CD14-positive monocyte (primary cell): ENCODE data around the gene BOLL. TPM values are rescaled to one million over a fixed set of nuclear protein-coding genes. Genes with fewer than 3 reads are reported as not detected.
"Not testable (repeated sequence)": the region's sequence is repeated elsewhere in the genome, so short reads cannot be mapped to it uniquely, and the experiment has no call there.

Experiments
- DNase-seq, 3 donors: peaks; one replicate each; pipeline ENCODE4 v3.0.0-alpha.2; 2011 to 2022
- H2AFZ ChIP-seq: 2 replicates; pipeline ENCODE4 v1.6.0; 2012; ENCODE audit warnings: mild to moderate bottlenecking, low read depth, low read length, inconsistent platforms; ENCODE audit not compliant: insufficient read depth, poor library complexity, severe bottlenecking
- H3K27ac ChIP-seq, 2 donors: 1 replicate in 1 of 2; 2 replicates in 1 of 2; pipeline ENCODE4 v1.5.1; 2012 to 2013; ENCODE audit warnings: low read length in 2 of 2, control low read depth in 1 of 2, inconsistent platforms in 1 of 2, low read depth in 1 of 2, mild to moderate bottlenecking in 1 of 2
- H3K27me3 ChIP-seq, 2 donors: one replicate each; pipeline versions ENCODE4 v1.6.0 to v1.6.1; 2011 to 2013; ENCODE audit warnings: low read length in 2 of 2; ENCODE audit not compliant: control insufficient read depth in 2 of 2, insufficient read depth in 2 of 2
- H3K36me3 ChIP-seq, 2 donors: replicated peaks in 1 of 2; 1 replicate in 1 of 2; 2 replicates in 1 of 2; pipeline versions ENCODE4 v1.5.1 to v1.6.1; 2012 to 2013; ENCODE audit warnings: low read length in 2 of 2, control low read depth in 1 of 2, inconsistent platforms in 1 of 2, mild to moderate bottlenecking in 1 of 2; ENCODE audit not compliant: insufficient read depth in 2 of 2, control insufficient read depth in 1 of 2
- H3K4me1 ChIP-seq, 2 donors: 1 replicate in 1 of 2; 2 replicates in 1 of 2; pipeline versions ENCODE4 v1.5.1 to v1.6.1; 2012 to 2013; ENCODE audit warnings: low read length in 2 of 2, control low read depth in 1 of 2, inconsistent platforms in 1 of 2, mild to moderate bottlenecking in 1 of 2, moderate library complexity in 1 of 2; ENCODE audit not compliant: insufficient read depth in 2 of 2, control insufficient read depth in 1 of 2
- H3K4me2 ChIP-seq: replicated peaks from 2 replicates; pipeline ENCODE3; 2012; ENCODE audit warnings: low read length, moderate library complexity, mild to moderate bottlenecking; ENCODE audit not compliant: poor library complexity, severe bottlenecking; ENCODE audit errors: extremely low read depth
- H3K4me3 ChIP-seq, 3 experiments: fragments of 200-600 bp in 1 of 3; sonication (generic) in 1 of 3; replicated peaks in 1 of 3; 1 replicate in 2 of 3; 2 replicates in 1 of 3; pipeline ENCODE4 v1.5.1; 2011 to 2013; ENCODE audit warnings: low read length in 3 of 3, mild to moderate bottlenecking in 3 of 3, control low read depth in 2 of 3, low read depth in 2 of 3, inconsistent platforms in 1 of 3, moderate library complexity in 1 of 3
- H3K79me2 ChIP-seq: 2 replicates; pipeline ENCODE4 v1.6.0; 2012; ENCODE audit warnings: mild to moderate bottlenecking, control low read depth, inconsistent platforms, low read length, moderate library complexity; ENCODE audit not compliant: insufficient read depth
- H3K9ac ChIP-seq: 2 replicates; pipeline ENCODE4 v1.6.0; 2017; ENCODE audit warnings: low read length, mild to moderate bottlenecking; ENCODE audit not compliant: insufficient read depth, poor library complexity, severe bottlenecking
- H3K9me3 ChIP-seq, 2 donors: replicated peaks in 1 of 2; 1 replicate in 1 of 2; 2 replicates in 1 of 2; pipeline versions ENCODE4 v1.5.1 to v1.6.1; 2012 to 2013; ENCODE audit warnings: low read length in 2 of 2, control low read depth in 1 of 2; ENCODE audit not compliant: control insufficient read depth in 1 of 2, insufficient read depth in 1 of 2
- H4K20me1 ChIP-seq: 2 replicates; pipeline ENCODE4 v1.6.0; 2012; ENCODE audit warnings: mild to moderate bottlenecking, low read length, control low read depth, moderate library complexity; ENCODE audit not compliant: insufficient read depth
- H3K27ac Mint-ChIP-seq, 7 donors: one replicate each; pipeline ENCODE4 v1.8.0; 2020; ENCODE audit warnings: mild to moderate bottlenecking in 7 of 7, mixed read lengths in 7 of 7, moderate library complexity in 6 of 7, inconsistent platforms in 2 of 7
- H3K27me3 Mint-ChIP-seq, 3 donors: one replicate each; pipeline ENCODE4 v1.8.0; 2021 to 2022; ENCODE audit warnings: low read depth in 3 of 3, mild to moderate bottlenecking in 3 of 3, mixed read lengths in 3 of 3, moderate library complexity in 3 of 3, inconsistent platforms in 1 of 3
- H3K36me3 Mint-ChIP-seq, 2 donors: one replicate each; pipeline ENCODE4 v1.8.0; 2020; ENCODE audit warnings: mixed read lengths in 2 of 2, inconsistent platforms in 1 of 2, mild to moderate bottlenecking in 1 of 2
- H3K4me1 Mint-ChIP-seq: one replicate; pipeline ENCODE4 v1.8.0; 2020; ENCODE audit warnings: mild to moderate bottlenecking, mixed read lengths
- H3K4me3 Mint-ChIP-seq, 2 donors: one replicate each; pipeline ENCODE4 v1.8.0; 2020; ENCODE audit warnings: mild to moderate bottlenecking in 2 of 2, mixed read lengths in 2 of 2, moderate library complexity in 1 of 2
- H3K9me3 Mint-ChIP-seq, 7 donors: one replicate each; pipeline ENCODE4 v1.8.0; 2020 to 2022; ENCODE audit warnings: mixed read lengths in 7 of 7, mild to moderate bottlenecking in 6 of 7, moderate library complexity in 6 of 7, inconsistent platforms in 2 of 7
- WGBS: methylation state at CpG from one replicate; pipeline ENCODE4 v1.1.5; 2013; ENCODE audit warnings: missing lambda C conversion rate; ENCODE audit not compliant: insufficient coverage; 5-methylcytosine and 5-hydroxymethylcytosine counted together
- intact Hi-C, 2 donors: fragments of 100-400 bp; cut with micrococcal nuclease; formaldehyde crosslinking; loops; one replicate each; pipeline versions ENCODE4 v1.15.0 to v1.15.1; 2023
- polyA minus RNA-seq: library from RNA; depleted of rRNA, polyadenylated mRNA; stranded (reverse); fragments of >200 nt; gene quantifications from 2 replicates; pipeline ENCODE4 v1.2.3, GENCODE V29; 2012
- polyA plus RNA-seq, 3 donors: library from polyadenylated mRNA; depleted of rRNA in 1 of 3; unstranded in 2 of 3; stranded (reverse) in 1 of 3; fragments of 300-500 nt in 2 of 3; fragments of >200 nt in 1 of 3; fragmentation: Illumina TruSeq in 2 of 3; gene quantifications; 1 replicate in 2 of 3; 2 replicates in 1 of 3; pipeline ENCODE4 v1.2.3, GENCODE V29; 2012 to 2021
- total RNA-seq, 12 experiments: library from RNA in 1 of 12; stranded (reverse) in 1 of 12; fragments of 120-200 nt in 1 of 12; gene quantifications; one replicate each; pipeline ENCODE4 v1.2.4 and lab custom pipeline; 2013 to 2026; ENCODE audit warnings: mixed read lengths in 6 of 12, inconsistent platforms in 1 of 12
- TF ChIP-seq, protein P1 (sequence below): fragments of 200-600 bp; IDR thresholded peaks from one replicate; pipeline ENCODE4 v1.8.0; 2022; ENCODE audit warnings: antibody characterized with exemption, mild to moderate bottlenecking

Gene BOLL, protein sequence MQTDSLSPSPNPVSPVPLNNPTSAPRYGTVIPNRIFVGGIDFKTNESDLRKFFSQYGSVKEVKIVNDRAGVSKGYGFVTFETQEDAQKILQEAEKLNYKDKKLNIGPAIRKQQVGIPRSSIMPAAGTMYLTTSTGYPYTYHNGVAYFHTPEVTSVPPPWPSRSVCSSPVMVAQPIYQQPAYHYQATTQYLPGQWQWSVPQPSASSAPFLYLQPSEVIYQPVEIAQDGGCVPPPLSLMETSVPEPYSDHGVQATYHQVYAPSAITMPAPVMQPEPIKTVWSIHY
- total RNA-seq (2013), result not detected
- polyA plus RNA-seq (not detected), polyA minus RNA-seq (not detected in 2 replicates), total RNA-seq (lab: John Stamatoyannopoulos, UW) (0 to 1.4 (median 0.07) reads per million in 11 experiments)

DNA sequence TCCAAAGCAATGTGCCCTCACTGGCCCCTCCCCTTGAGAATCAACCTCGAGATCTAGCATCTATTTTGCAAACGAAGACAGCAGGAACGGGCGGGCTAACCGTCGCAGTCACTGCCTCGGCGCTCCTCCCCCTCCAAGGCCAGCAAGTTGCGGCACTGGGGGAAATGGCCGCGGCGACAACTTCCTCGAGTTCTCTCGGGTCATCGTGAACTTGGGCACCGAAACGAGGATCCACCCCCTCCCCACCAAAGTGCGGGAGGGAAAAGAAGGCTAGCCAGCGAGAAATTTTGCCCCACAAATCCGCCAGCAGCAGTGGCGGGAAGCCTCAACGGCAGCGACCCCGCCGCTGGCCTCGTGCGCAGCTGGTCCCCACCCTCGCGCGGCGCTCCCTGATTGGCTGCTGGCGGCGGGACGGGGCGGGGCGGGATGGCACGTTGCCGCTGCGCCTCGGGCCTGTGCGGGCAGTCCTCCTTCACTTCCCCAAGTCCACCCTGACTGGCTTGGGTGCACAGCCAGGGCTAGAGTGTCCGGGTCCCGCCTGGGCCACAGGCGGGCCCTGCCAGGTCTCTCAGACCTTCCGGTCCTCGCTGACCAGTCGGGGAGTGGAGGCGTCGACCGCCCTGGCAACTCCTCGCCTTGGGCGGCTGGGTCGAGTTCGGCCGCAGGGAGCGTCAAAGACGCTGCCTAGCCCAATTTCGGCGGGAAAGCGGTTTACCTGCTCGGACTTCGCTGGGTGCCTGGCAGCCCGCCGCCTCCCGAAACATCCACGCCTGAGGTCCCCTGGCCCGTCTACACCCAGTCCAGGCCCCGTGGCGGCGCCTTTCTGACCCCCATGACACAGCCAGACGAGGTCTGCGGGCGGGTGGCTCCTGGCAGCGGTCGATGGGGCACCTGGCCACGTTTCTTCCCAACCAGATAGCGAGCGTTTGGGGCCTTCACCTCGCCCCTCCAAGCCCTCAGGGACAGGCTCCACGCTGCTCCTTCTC is at the start of gene BOLL:
BOLL (minus strand) TSS at position 364 of the 986 bp plus-strand sequence. CDS start 3,469 bp downstream, outside the sequence.
- Mint-ChIP-seq H3K36me3 (no peaks in the 10 kb centered on the region), H3K27me3 (peaks cover 22 to 26% (median 25%) of the 10 kb centered on the region in 3 donors), H3K27ac (peak within 1 kb of the TSS in 1 of 7 donors; percentile 24), H3K4me3 (peak within 1 kb of the TSS; percentile 73 to 86), H3K9me3 (peaks cover 4 to 15% (median 8%) of the 10 kb centered on the region in 7 donors), H3K4me1 (peaks cover 13% of the 10 kb centered on the region)
- TF ChIP-seq, protein P1, sequence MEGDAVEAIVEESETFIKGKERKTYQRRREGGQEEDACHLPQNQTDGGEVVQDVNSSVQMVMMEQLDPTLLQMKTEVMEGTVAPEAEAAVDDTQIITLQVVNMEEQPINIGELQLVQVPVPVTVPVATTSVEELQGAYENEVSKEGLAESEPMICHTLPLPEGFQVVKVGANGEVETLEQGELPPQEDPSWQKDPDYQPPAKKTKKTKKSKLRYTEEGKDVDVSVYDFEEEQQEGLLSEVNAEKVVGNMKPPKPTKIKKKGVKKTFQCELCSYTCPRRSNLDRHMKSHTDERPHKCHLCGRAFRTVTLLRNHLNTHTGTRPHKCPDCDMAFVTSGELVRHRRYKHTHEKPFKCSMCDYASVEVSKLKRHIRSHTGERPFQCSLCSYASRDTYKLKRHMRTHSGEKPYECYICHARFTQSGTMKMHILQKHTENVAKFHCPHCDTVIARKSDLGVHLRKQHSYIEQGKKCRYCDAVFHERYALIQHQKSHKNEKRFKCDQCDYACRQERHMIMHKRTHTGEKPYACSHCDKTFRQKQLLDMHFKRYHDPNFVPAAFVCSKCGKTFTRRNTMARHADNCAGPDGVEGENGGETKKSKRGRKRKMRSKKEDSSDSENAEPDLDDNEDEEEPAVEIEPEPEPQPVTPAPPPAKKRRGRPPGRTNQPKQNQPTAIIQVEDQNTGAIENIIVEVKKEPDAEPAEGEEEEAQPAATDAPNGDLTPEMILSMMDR, result no peak
- Histone ChIP-seq H3K4me1 (peaks cover 7 to 12% of the 10 kb centered on the region in 2 donors), H3K27me3 (peaks cover 8 to 30% of the 10 kb centered on the region in 2 donors), H3K79me2 (no peaks in the 10 kb centered on the region), H3K4me3 (peak within 1 kb of the TSS; percentile 23 to 71 (median 24)), H3K9ac (peak within 1 kb of the TSS; percentile 45), H3K36me3 (no peaks in the 10 kb centered on the region), H3K9me3 (peaks cover 0 to 12% of the 10 kb centered on the region in 2 donors), H3K4me2 (peak within 1 kb of the TSS; percentile 77), H4K20me1 (no peaks in the 10 kb centered on the region), H3K27ac (no peak within 1 kb of the TSS), H2AFZ (peak within 1 kb of the TSS; percentile 84)
- WGBS, result 93% methylated on average over 58 of the region's 80 CpGs
- intact Hi-C loops, result loop anchor here in 1 of 2 donors (10.0 kb wide), 1 partner anchor 80 kb away; the partner anchor contains the start of gene MARS2
- no peak for DNase-seq

DNA sequence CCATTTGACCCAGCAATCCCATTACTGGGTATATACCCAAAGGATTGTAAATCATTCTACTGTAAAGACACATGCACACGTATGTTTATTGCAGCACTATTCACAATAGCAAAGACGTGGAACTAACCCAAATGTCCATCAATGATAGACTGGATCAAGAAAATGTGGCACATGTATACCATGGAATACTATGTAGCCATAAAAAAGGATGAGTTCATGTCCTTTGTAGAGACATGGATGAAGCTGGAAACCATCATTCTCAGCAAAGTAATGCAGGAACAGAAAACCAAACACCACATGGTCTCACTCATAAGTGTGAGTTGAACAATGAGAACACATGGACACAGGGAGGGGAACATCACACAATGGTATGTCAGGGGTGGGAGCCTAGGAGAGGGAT is 49.7 kb upstream of the BOLL start:
- H2AFZ ChIP-seq, intact Hi-C loops, H3K79me2 ChIP-seq, H3K4me3 Mint-ChIP-seq, H3K4me2 ChIP-seq, H3K27me3 Mint-ChIP-seq, H3K9me3 ChIP-seq, H3K36me3 Mint-ChIP-seq, H4K20me1 ChIP-seq, H3K4me3 ChIP-seq, H3K27ac ChIP-seq, H3K36me3 ChIP-seq, DNase-seq, H3K9ac ChIP-seq, H3K27me3 ChIP-seq: not testable (repeated sequence)
- peaks cover 13% of the 10 kb centered on the region for H3K4me1 Mint-ChIP-seq
- H3K9me3 Mint-ChIP-seq, result peaks cover 4 to 22% (median 11%) of the 10 kb centered on the region in 7 donors
- peaks cover 9 to 16% of the 10 kb centered on the region in 2 donors for H3K4me1 ChIP-seq
- WGBS, result no CpG with 5 or more reads among the region's 2 CpGs
- H3K27ac Mint-ChIP-seq, result peak overlapping the region in 1 of 7 donors; percentile 48
